Neural cell (in vitro differentiated cells): ENCODE results near the gene HIVEP3. TPM values are rescaled to one million over a fixed set of nuclear protein-coding genes. Genes with fewer than 3 reads are reported as not detected.

Source experiments
- H2AFZ ChIP-seq: fragments of 200-600, 300-800 bp; sonication (generic), shearing (Covaris generic); 2 replicates; pipeline ENCODE4 v1.6.0; 2014; ENCODE audit warnings: low read depth, mild to moderate bottlenecking, antibody characterized with exemption, low read length, moderate library complexity
- H3F3A ChIP-seq: fragments of 200-600 bp; shearing (Covaris generic); 2 replicates; pipeline ENCODE4 v1.6.1; 2016; ENCODE audit warnings: mild to moderate bottlenecking, moderate library complexity, mixed read lengths, antibody characterized with exemption, low read length; ENCODE audit not compliant: insufficient read depth, poor library complexity, severe bottlenecking
- H3K27ac ChIP-seq: fragments of 200-600, 300-800 bp; sonication (generic), shearing (Covaris generic); 2 replicates; pipeline ENCODE4 v1.5.1; 2014; ENCODE audit warnings: mild to moderate bottlenecking, low read length, moderate library complexity
- H3K27me3 ChIP-seq: fragments of 300-800, 200-600 bp; sonication (generic), shearing (Covaris generic); 2 replicates; pipeline ENCODE4 v1.6.0; 2014; ENCODE audit warnings: mild to moderate bottlenecking, low read depth, low read length, moderate library complexity; ENCODE audit not compliant: insufficient read depth
- H3K36me3 ChIP-seq: fragments of 300-800, 200-600 bp; sonication (generic), shearing (Covaris generic); 2 replicates; pipeline ENCODE4 v1.5.1; 2014; ENCODE audit warnings: mild to moderate bottlenecking, antibody characterized with exemption, low read length, moderate library complexity; ENCODE audit not compliant: insufficient read depth
- H3K4me2 ChIP-seq: fragments of 300-800, 200-600 bp; sonication (generic), shearing (Covaris generic); 2 replicates; pipeline ENCODE4 v1.6.0; 2014; ENCODE audit warnings: mild to moderate bottlenecking, low read length
- H3K4me3 ChIP-seq: fragments of 300-800, 200-600 bp; sonication (generic), shearing (Covaris generic); 2 replicates; pipeline ENCODE4 v1.5.1; 2014; ENCODE audit warnings: mild to moderate bottlenecking, low read length, moderate library complexity
- H3K79me2 ChIP-seq: fragments of 200-600 bp; shearing (Covaris generic); replicated peaks from 2 replicates; pipeline ENCODE4 v1.6.0; 2014; ENCODE audit warnings: mild to moderate bottlenecking, low read length, moderate library complexity; ENCODE audit not compliant: insufficient read depth
- H3K9ac ChIP-seq: fragments of 300-800, 200-600 bp; sonication (generic), shearing (Covaris generic); 2 replicates; pipeline ENCODE4 v1.6.1; 2016; ENCODE audit warnings: mild to moderate bottlenecking, low read length, mixed read lengths
- H3K9me2 ChIP-seq: fragments of 200-600 bp; shearing (Covaris generic); 2 replicates; pipeline ENCODE4 v1.6.1; 2016; ENCODE audit warnings: mild to moderate bottlenecking, low read length, mixed read lengths; ENCODE audit not compliant: insufficient read depth
- H3K9me3 ChIP-seq: fragments of 200-600, 300-800 bp; sonication (generic), shearing (Covaris generic); 2 replicates; pipeline ENCODE4 v1.6.1; 2016; ENCODE audit warnings: mild to moderate bottlenecking, mixed run types, low read length, moderate library complexity, mixed read lengths
- H4K20me1 ChIP-seq: fragments of 200-600 bp; shearing (Covaris generic); 2 replicates; pipeline ENCODE4 v1.6.1; 2016; ENCODE audit warnings: mild to moderate bottlenecking, mixed run types; ENCODE audit not compliant: insufficient read depth
- CTCF ChIP-seq: fragments of 450-650 bp; IDR thresholded peaks from 2 replicates; pipeline ENCODE4 v1.5.1; 2014; ENCODE audit warnings: antibody characterized with exemption, mild to moderate bottlenecking, moderate library complexity; ENCODE audit not compliant: poor library complexity, severe bottlenecking
- POLR2AphosphoS5 ChIP-seq: IDR thresholded peaks from 2 replicates; pipeline ENCODE4 v1.6.1; 2012
- RAD21 ChIP-seq: fragments of 450-650 bp; conservative IDR thresholded peaks from 2 replicates; pipeline ENCODE4 v1.6.1; 2014; ENCODE audit warnings: antibody characterized with exemption, mild to moderate bottlenecking, moderate library complexity
- SMC3 ChIP-seq: fragments of 450-650 bp; conservative IDR thresholded peaks from 2 replicates; pipeline ENCODE4 v1.6.1; 2014; ENCODE audit warnings: antibody characterized with exemption, mild to moderate bottlenecking, moderate library complexity; ENCODE audit not compliant: poor library complexity
- TAF1 ChIP-seq: IDR thresholded peaks from 2 replicates; pipeline ENCODE4 v1.6.1; 2012; ENCODE audit warnings: low read depth
- polyA plus RNA-seq: library from polyadenylated mRNA; depleted of rRNA; stranded (reverse); fragments of >200 nt; gene quantifications from 2 replicates; pipeline ENCODE4 v1.2.3, GENCODE V29; 2014
- TF ChIP-seq, protein P1 (sequence below): IDR thresholded peaks from 2 replicates; pipeline ENCODE4 v1.6.1; 2012; ENCODE audit warnings: borderline replicate concordance

The HIVEP3 gene
- polyA plus RNA-seq, 1 donor from 2014 or later, result 2.6 TPM

DNA sequence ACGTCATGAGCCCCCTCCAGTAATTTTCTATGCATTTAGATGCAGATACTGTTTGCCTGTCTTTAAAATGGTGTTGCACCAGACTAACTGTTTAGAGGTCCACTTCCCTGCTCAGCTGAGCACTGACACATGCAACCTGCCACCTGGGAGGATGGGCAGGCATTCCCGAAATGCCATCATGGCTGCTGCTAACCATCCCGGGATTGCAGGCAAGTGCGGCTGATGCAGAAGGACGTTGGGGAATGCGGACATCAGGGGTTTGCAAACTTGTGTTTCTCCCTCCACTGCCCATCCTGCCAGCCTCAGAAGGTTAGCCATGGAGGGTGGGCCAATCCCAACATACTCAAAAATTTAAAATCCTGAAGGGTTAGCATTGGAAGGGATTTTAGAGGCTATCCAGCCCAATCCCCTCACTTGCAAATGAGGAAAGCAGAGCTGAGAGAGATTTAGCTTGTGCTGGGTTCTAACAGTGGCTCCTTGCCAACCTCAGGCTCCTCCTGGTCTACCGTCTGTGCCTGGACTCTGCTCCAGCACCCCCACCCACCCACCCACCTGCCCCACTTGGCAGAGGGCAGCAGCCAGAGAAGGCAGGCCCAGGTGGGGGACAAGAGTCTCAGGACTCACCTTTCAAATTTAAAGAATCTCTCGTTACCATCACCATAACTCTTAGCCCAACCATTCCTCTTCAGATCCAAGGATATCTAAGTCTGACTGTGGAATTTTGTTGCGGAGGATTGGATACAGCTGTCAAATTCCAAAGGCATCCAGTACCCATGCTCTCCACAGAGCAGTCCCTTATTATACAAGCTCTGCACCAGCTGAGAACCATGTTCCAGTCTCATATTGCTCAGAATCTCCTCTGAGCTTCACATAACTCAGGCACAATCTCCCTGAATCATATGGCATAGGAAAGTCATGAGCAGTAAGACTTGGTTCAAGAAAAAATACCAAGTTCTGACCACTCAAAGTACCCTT is 34.2 kb downstream of the HIVEP3 start:
- H3K9me3 ChIP-seq, result no peaks in the 10 kb centered on the region
- H3K4me3 ChIP-seq, result no peak overlapping the region
- H3K79me2 ChIP-seq, result no peaks in the 10 kb centered on the region
- H2AFZ ChIP-seq, result no peak overlapping the region
- H3K27me3 ChIP-seq, result no peaks in the 10 kb centered on the region
- peaks cover 3% of the 10 kb centered on the region for H3F3A ChIP-seq
- H3K27ac ChIP-seq, result no peak overlapping the region
- no peak overlapping the region for H3K4me2 ChIP-seq
- H3K36me3 ChIP-seq, result no peaks in the 10 kb centered on the region
- no peak overlapping the region for H3K9ac ChIP-seq
- H4K20me1 ChIP-seq, result no peaks in the 10 kb centered on the region
- H3K9me2 ChIP-seq, result no peaks in the 10 kb centered on the region
- TF ChIP-seq, protein P1, sequence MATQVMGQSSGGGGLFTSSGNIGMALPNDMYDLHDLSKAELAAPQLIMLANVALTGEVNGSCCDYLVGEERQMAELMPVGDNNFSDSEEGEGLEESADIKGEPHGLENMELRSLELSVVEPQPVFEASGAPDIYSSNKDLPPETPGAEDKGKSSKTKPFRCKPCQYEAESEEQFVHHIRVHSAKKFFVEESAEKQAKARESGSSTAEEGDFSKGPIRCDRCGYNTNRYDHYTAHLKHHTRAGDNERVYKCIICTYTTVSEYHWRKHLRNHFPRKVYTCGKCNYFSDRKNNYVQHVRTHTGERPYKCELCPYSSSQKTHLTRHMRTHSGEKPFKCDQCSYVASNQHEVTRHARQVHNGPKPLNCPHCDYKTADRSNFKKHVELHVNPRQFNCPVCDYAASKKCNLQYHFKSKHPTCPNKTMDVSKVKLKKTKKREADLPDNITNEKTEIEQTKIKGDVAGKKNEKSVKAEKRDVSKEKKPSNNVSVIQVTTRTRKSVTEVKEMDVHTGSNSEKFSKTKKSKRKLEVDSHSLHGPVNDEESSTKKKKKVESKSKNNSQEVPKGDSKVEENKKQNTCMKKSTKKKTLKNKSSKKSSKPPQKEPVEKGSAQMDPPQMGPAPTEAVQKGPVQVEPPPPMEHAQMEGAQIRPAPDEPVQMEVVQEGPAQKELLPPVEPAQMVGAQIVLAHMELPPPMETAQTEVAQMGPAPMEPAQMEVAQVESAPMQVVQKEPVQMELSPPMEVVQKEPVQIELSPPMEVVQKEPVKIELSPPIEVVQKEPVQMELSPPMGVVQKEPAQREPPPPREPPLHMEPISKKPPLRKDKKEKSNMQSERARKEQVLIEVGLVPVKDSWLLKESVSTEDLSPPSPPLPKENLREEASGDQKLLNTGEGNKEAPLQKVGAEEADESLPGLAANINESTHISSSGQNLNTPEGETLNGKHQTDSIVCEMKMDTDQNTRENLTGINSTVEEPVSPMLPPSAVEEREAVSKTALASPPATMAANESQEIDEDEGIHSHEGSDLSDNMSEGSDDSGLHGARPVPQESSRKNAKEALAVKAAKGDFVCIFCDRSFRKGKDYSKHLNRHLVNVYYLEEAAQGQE, result no peak
- TF ChIP-seq SMC3, result no peak

DNA sequence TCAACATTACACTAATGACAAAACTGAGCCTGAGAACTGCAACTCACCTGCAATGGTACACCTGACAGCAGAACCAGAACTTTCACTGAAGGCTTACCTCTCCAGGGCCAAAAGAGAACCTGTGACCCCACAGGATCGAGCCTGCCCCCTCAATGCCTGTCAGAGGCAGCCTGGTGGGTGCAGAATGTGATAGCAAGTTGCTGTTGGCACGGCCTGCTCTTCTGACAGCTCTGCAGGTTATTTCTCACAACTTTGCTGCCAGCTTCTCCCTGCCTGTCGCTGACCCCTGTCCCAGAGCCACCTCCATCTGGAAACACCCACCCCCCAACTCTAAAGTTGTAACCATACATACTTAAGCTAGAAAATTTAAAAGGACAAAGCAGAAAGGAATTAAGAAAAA is 35.2 kb downstream of the HIVEP3 start:
- Histone ChIP-seq H3K36me3 (no peaks in the 10 kb centered on the region), H3K4me2 (no peak overlapping the region)
- TF ChIP-seq RAD21, result no peak
- no peak for TF ChIP-seq CTCF
- no peak for TF ChIP-seq POLR2AphosphoS5
- TF ChIP-seq, protein P1, result no peak
- no peak for TF ChIP-seq SMC3
- no peak for TF ChIP-seq TAF1

More for the DNA sequence above, 35.2 kb downstream of the HIVEP3 start:
- peaks cover 3% of the 10 kb centered on the region for H3F3A ChIP-seq
- H3K9me3 ChIP-seq, result no peaks in the 10 kb centered on the region
- H3K27me3 ChIP-seq, result no peaks in the 10 kb centered on the region
- no peak overlapping the region for H3K27ac ChIP-seq
- no peak overlapping the region for H3K9ac ChIP-seq
- H2AFZ ChIP-seq, result no peak overlapping the region
- no peak overlapping the region for H3K4me3 ChIP-seq
- no peaks in the 10 kb centered on the region for H3K9me2 ChIP-seq
- H4K20me1 ChIP-seq, result no peaks in the 10 kb centered on the region
- H3K79me2 ChIP-seq, result no peaks in the 10 kb centered on the region
